Keratinocyte (primary cell): ENCODE results near the gene TOE1. TPM values are rescaled to one million over a fixed set of nuclear protein-coding genes. Genes with fewer than 3 reads are reported as not detected.

Experiments
- DNase-seq: peaks from one replicate; pipeline ENCODE4 v3.0.0-alpha.2; 2011; ENCODE audit warnings: low read depth, missing footprints, low spot score
- FAIRE-seq: peaks from 2 replicates; lab custom pipeline; 2011; peaks lifted over from hg19 to GRCh38; lab: Jason Lieb, UNC
- H2AFZ ChIP-seq: 2 replicates; pipeline ENCODE4 v1.6.0; 2012; ENCODE audit warnings: low read length, control low read depth, inconsistent platforms; ENCODE audit not compliant: control insufficient read depth
- H3K27ac ChIP-seq: 2 replicates; pipeline ENCODE4 v1.5.1; 2011; ENCODE audit warnings: low read length; ENCODE audit not compliant: control insufficient read depth, insufficient read depth
- H3K27me3 ChIP-seq: 3 replicates; pipeline ENCODE4 v1.6.0; 2011; ENCODE audit warnings: low read length; ENCODE audit not compliant: control insufficient read depth, insufficient read depth; ENCODE audit errors: extremely low read depth
- H3K36me3 ChIP-seq, 2 experiments: 2 replicates in 1 of 2; 3 replicates in 1 of 2; pipeline ENCODE4 v1.5.1; 2011; ENCODE audit warnings: low read length in 2 of 2, mild to moderate bottlenecking in 1 of 2; ENCODE audit not compliant: control insufficient read depth in 2 of 2, insufficient read depth in 2 of 2; ENCODE audit errors: extremely low read depth in 1 of 2
- H3K4me1 ChIP-seq: 3 replicates; pipeline ENCODE4 v1.5.1; 2011; ENCODE audit warnings: low read length; ENCODE audit not compliant: control insufficient read depth, insufficient read depth; ENCODE audit errors: extremely low read depth
- H3K4me2 ChIP-seq: 3 replicates; pipeline ENCODE4 v1.6.0; 2011; ENCODE audit warnings: low read depth, low read length; ENCODE audit not compliant: control insufficient read depth, insufficient read depth; ENCODE audit errors: extremely low read depth
- H3K4me3 ChIP-seq, 3 experiments: fragments of 200-600 bp in 1 of 3; sonication (generic) in 1 of 3; 2 replicates in 2 of 3; 3 replicates in 1 of 3; pipeline ENCODE4 v1.5.1; 2011 to 2016; ENCODE audit warnings: low read length in 3 of 3, mild to moderate bottlenecking in 3 of 3, control low read depth in 2 of 3, inconsistent platforms in 1 of 3, low read depth in 1 of 3, mixed read lengths in 1 of 3, mixed run types in 1 of 3, moderate library complexity in 1 of 3; ENCODE audit not compliant: control insufficient read depth in 2 of 3, insufficient read depth in 2 of 3; ENCODE audit errors: extremely low read depth in 1 of 3
- H3K79me2 ChIP-seq: 2 replicates; pipeline ENCODE4 v1.6.0; 2012; ENCODE audit warnings: low read length; ENCODE audit not compliant: control insufficient read depth, insufficient read depth
- H3K9ac ChIP-seq: 3 replicates; pipeline ENCODE4 v1.6.0; 2011; ENCODE audit warnings: low read length; ENCODE audit not compliant: control insufficient read depth, insufficient read depth; ENCODE audit errors: extremely low read depth
- H3K9me1 ChIP-seq: 3 replicates; pipeline ENCODE4 v1.6.0; 2011; ENCODE audit warnings: low read length; ENCODE audit not compliant: control insufficient read depth, insufficient read depth; ENCODE audit errors: extremely low read depth
- H3K9me3 ChIP-seq: 2 replicates; pipeline ENCODE4 v1.5.1; 2012; ENCODE audit warnings: low read depth, low read length; ENCODE audit not compliant: control insufficient read depth
- H4K20me1 ChIP-seq: 3 replicates; pipeline ENCODE4 v1.6.0; 2011; ENCODE audit warnings: low read length; ENCODE audit not compliant: control insufficient read depth, insufficient read depth; ENCODE audit errors: extremely low read depth
- EZH2 ChIP-seq: IDR thresholded peaks from one replicate; pipeline ENCODE4 v1.6.1; 2012; ENCODE audit warnings: inconsistent platforms, mild to moderate bottlenecking, low read length, moderate library complexity
- dilution Hi-C: fragments of 300-500 bp; cut with MboI; formaldehyde crosslinking; loops from one replicate; pipeline ENCODE4 v1.7.0; 2020; ENCODE audit warnings: low sequenced_read_pairs; ENCODE audit not compliant: extremely low pct_ligation_motif_present
- polyA plus RNA-seq, 5 experiments: library from polyadenylated mRNA; depleted of rRNA in 3 of 5; stranded (reverse) in 3 of 5; stranded (forward) in 1 of 5; unstranded in 1 of 5; fragments of >200 nt; gene quantifications; 1 replicate in 1 of 5; 2 replicates in 3 of 5; 3 replicates in 1 of 5; pipeline versions ENCODE4 v1.2.1 to v1.2.3, GENCODE V29; 2011 to 2012; ENCODE audit warnings: missing spikeins in 2 of 5, low read depth in 1 of 5, low replicate concordance in 1 of 5
- TF ChIP-seq, protein P1 (sequence below), 3 experiments: IDR thresholded peaks in 1 of 3; conservative IDR thresholded peaks in 1 of 3; optimal IDR thresholded peaks in 1 of 3; 2 replicates in 2 of 3; 3 replicates in 1 of 3; pipeline versions ENCODE3 to v1.5.1; 2011; ENCODE audit warnings: low read length in 3 of 3, mild to moderate bottlenecking in 3 of 3, moderate library complexity in 2 of 3, control low read depth in 1 of 3, inconsistent platforms in 1 of 3; ENCODE audit not compliant: insufficient read depth in 2 of 3; ENCODE audit errors: extremely low read depth in 1 of 3

The TOE1 gene
- polyA plus RNA-seq, 1 donor (not counting 4 experiments of a cell fraction or from before 2014, with no cell fraction given) = 12.1 TPM

DNA sequence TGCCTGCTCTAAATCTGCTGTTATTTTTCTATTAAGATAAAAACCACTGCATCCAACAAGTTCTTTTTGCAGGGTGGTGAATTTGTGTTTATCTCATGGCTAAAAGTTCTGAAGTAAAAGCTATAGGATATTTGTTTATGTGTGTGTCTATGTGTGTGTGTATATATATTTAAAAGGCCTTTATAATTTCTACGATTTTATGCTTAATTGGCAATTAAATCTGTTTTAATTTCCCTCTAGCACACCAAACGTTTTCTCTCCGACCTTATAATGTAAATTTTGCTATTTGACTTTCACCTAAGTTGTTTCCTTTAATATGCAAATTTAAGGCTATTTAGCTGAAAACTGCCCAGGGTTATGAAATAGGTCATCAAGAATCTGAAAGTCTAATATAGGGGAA lies 33.1 kb upstream of the TOE1 start:
- dilution Hi-C loops = no loop called here
- no peak for DNase-seq
- H3K9me3 ChIP-seq = no peaks in the 10 kb centered on the region
- no peaks in the 10 kb centered on the region for H4K20me1 ChIP-seq
- H3K9me1 ChIP-seq = no peaks in the 10 kb centered on the region
- H3K79me2 ChIP-seq = no peaks in the 10 kb centered on the region
- TF ChIP-seq EZH2 = no peak
- TF ChIP-seq, protein P1, sequence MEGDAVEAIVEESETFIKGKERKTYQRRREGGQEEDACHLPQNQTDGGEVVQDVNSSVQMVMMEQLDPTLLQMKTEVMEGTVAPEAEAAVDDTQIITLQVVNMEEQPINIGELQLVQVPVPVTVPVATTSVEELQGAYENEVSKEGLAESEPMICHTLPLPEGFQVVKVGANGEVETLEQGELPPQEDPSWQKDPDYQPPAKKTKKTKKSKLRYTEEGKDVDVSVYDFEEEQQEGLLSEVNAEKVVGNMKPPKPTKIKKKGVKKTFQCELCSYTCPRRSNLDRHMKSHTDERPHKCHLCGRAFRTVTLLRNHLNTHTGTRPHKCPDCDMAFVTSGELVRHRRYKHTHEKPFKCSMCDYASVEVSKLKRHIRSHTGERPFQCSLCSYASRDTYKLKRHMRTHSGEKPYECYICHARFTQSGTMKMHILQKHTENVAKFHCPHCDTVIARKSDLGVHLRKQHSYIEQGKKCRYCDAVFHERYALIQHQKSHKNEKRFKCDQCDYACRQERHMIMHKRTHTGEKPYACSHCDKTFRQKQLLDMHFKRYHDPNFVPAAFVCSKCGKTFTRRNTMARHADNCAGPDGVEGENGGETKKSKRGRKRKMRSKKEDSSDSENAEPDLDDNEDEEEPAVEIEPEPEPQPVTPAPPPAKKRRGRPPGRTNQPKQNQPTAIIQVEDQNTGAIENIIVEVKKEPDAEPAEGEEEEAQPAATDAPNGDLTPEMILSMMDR (optimal IDR thresholded peaks at IDR 0.05 in 1 of 3, IDR thresholded peaks at IDR 0.05 in 1 of 3, conservative IDR thresholded peaks at IDR 0.05 in 1 of 3; ENCODE audit: extremely low read depth in 1 of 3, insufficient read depth in 2 of 3, low read length in 3 of 3) = no peak
- FAIRE-seq = no peak
- no peak overlapping the region for H3K4me2 ChIP-seq
- peaks cover 13% of the 10 kb centered on the region for H3K4me1 ChIP-seq
- H3K9ac ChIP-seq = no peak overlapping the region
- no peak overlapping the region for H3K4me3 ChIP-seq
- no peaks in the 10 kb centered on the region for H3K36me3 ChIP-seq
- no peaks in the 10 kb centered on the region for H3K27me3 ChIP-seq
- no peak overlapping the region for H3K27ac ChIP-seq
- no peak overlapping the region for H2AFZ ChIP-seq

DNA sequence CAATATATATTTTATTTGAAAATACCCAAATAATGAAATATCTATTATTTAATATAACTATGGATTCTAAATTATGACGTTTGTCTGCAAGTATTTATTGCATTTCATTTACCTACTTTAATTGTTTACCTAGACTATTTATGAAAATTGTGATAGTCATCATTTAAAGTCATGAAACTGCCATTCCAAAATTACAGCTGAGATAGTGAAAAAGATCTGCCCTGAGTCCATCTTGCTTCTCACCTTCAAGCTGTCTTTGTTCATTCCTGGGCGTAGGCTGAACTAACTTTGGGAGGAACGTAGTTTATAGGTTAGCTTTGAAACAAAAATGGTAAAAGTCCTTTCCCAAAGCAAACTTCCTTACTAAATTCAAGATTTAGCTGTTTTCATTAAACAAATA lies 25.7 kb upstream of the TOE1 start:
- FAIRE-seq (no peak), DNase-seq (no peak)
- TF ChIP-seq EZH2 = no peak
- TF ChIP-seq, protein P1 (optimal IDR thresholded peaks at IDR 0.05 in 1 of 3, IDR thresholded peaks at IDR 0.05 in 1 of 3, conservative IDR thresholded peaks at IDR 0.05 in 1 of 3; ENCODE audit: extremely low read depth in 1 of 3, insufficient read depth in 2 of 3, low read length in 3 of 3) = no peak
- H3K9me1 ChIP-seq = no peaks in the 10 kb centered on the region
- no peaks in the 10 kb centered on the region for H3K9me3 ChIP-seq
- dilution Hi-C loops = no loop called here
- no peaks in the 10 kb centered on the region for H3K27me3 ChIP-seq
- no peaks in the 10 kb centered on the region for H3K4me1 ChIP-seq
- H4K20me1 ChIP-seq = no peaks in the 10 kb centered on the region
- H3K4me2 ChIP-seq = no peak overlapping the region
- no peak overlapping the region for H2AFZ ChIP-seq
- no peak overlapping the region for H3K9ac ChIP-seq
- H3K36me3 ChIP-seq = no peaks in the 10 kb centered on the region
- H3K27ac ChIP-seq = no peak overlapping the region
- no peaks in the 10 kb centered on the region for H3K79me2 ChIP-seq
- no peak overlapping the region for H3K4me3 ChIP-seq
